HG03575 (cell line): Measurements from ENCODE around the gene TLCD3B.

Experiments
- ATAC-seq: cut with Tn5 transposase; IDR thresholded peaks from one replicate; pipeline ENCODE4 v1.9.1; 2021; ENCODE audit not compliant: unreplicated experiment, insufficient number of reproducible peaks, low FRiP score; ENCODE audit errors: extremely low read depth

Gene TLCD3B

GRCh38 chr16:29994600-29995323 is 36.3 kb downstream of the TLCD3B start:
- ATAC-seq = no peak

GRCh38 chr16:29993903-29994599 is 37.0 kb downstream of the TLCD3B start:
- no peak for ATAC-seq

- ATAC-seq = no peak
Observed at GRCh38 chr16:29993191-29993902, 37.7 kb downstream of the TLCD3B start.

- no peak for ATAC-seq
Observed at GRCh38 chr16:29992344-29992967, 38.6 kb downstream of the TLCD3B start.

- ATAC-seq = no peak
Observed at GRCh38 chr16:29991571-29991904, 39.5 kb downstream of the TLCD3B start.

- no peak for ATAC-seq
Observed at GRCh38 chr16:29990883-29991570, 40.0 kb downstream of the TLCD3B start.

- no peak for ATAC-seq
Observed at GRCh38 chr16:29990034-29990433, 41.0 kb downstream of the TLCD3B start.

GRCh38 chr16:29989111-29989858 is 41.8 kb downstream of the TLCD3B start:
- ATAC-seq = no peak

- no peak for ATAC-seq
Observed at GRCh38 chr16:29988346-29989075, 42.6 kb downstream of the TLCD3B start.

GRCh38 chr16:29987371-29988085 is 43.5 kb downstream of the TLCD3B start:
- no peak for ATAC-seq

- ATAC-seq = no peak
Observed at GRCh38 chr16:29986931-29987330, 44.1 kb downstream of the TLCD3B start.

GRCh38 chr16:29986231-29986630 is 44.8 kb downstream of the TLCD3B start:
- ATAC-seq = no peak

GRCh38 chr16:29985271-29985811 is 45.7 kb downstream of the TLCD3B start:
- ATAC-seq = no peak

- ATAC-seq = no peak
Observed at GRCh38 chr16:29984764-29985147, 46.3 kb downstream of the TLCD3B start.

- ATAC-seq = no peak
Observed at GRCh38 chr16:29984137-29984763, 46.8 kb downstream of the TLCD3B start.

GRCh38 chr16:29983420-29984136 is 47.5 kb downstream of the TLCD3B start:
- no peak for ATAC-seq
